Testis (tissue), 2 donors: Measurements from ENCODE around the gene PDHX.

Experiments used
- CTCF ChIP-seq, 3 experiments: fragments of 450-650 bp in 2 of 3; fragments of 200-600 bp in 1 of 3; sonication (generic) in 1 of 3; IDR thresholded peaks; one replicate each; pipeline ENCODE4 v1.5.1; 2016 to 2019; ENCODE audit warnings: antibody characterized with exemption in 3 of 3, mild to moderate bottlenecking in 2 of 3, moderate library complexity in 1 of 3
- POLR2A ChIP-seq: fragments of 450-650 bp; IDR thresholded peaks from one replicate; pipeline ENCODE4 v1.6.1; 2017; ENCODE audit warnings: antibody characterized with exemption, mild to moderate bottlenecking, moderate library complexity

GRCh38 chr11:34928960-34929680, 12.7 kb downstream of the PDHX start:
- TF ChIP-seq POLR2A: no peak
- TF ChIP-seq CTCF (IDR thresholded peaks at IDR 0.05): no peak
